Loucy (cell line): Measurements from ENCODE around the gene MARS1.

Source experiments
- EZH2phosphoT487 ChIP-seq: fragments of 200-600 bp; IDR thresholded peaks from 2 replicates; pipeline ENCODE4 v1.6.1; 2018; ENCODE audit warnings: antibody characterized with exemption, mild to moderate bottlenecking, moderate library complexity, borderline replicate concordance
- TF ChIP-seq, protein P1 (sequence below): fragments of 200-600 bp; sonication (generic); conservative IDR thresholded peaks from 2 replicates; pipeline ENCODE4 v1.5.1; 2014; ENCODE audit warnings: mild to moderate bottlenecking, antibody characterized with exemption, low read length

DNA sequence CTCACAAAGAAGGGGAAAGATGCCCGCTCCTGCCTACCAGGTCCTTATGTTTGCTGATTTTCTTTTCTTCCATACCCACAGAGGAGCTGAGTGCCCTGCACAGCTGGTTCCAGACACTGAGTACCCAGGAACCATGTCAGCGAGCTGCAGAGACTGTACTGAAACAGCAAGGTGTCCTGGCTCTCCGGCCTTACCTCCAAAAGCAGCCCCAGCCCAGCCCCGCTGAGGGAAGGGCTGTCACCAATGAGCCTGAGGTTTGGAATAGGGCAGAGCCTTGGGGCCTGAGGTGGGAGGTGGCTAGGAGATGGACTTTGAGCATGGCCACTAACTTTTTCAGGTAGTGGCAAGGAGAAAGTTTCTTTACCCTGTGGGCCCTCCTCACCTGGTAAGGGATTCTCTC is 2.3 kb downstream of the MARS1 start:
- TF ChIP-seq, protein P1, sequence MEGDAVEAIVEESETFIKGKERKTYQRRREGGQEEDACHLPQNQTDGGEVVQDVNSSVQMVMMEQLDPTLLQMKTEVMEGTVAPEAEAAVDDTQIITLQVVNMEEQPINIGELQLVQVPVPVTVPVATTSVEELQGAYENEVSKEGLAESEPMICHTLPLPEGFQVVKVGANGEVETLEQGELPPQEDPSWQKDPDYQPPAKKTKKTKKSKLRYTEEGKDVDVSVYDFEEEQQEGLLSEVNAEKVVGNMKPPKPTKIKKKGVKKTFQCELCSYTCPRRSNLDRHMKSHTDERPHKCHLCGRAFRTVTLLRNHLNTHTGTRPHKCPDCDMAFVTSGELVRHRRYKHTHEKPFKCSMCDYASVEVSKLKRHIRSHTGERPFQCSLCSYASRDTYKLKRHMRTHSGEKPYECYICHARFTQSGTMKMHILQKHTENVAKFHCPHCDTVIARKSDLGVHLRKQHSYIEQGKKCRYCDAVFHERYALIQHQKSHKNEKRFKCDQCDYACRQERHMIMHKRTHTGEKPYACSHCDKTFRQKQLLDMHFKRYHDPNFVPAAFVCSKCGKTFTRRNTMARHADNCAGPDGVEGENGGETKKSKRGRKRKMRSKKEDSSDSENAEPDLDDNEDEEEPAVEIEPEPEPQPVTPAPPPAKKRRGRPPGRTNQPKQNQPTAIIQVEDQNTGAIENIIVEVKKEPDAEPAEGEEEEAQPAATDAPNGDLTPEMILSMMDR: no peak
- no peak for TF ChIP-seq EZH2phosphoT487
